CD4-positive, CD25-positive, alpha-beta regulatory T cell (primary cell): Measurements from ENCODE around the gene ARHGEF33. TPM values are rescaled to one million over a fixed set of nuclear protein-coding genes. Genes with fewer than 3 reads are reported as not detected.

Experiments
- ATAC-seq, 2 donors: fragments of 150-1000 bp; cut with Tn5 transposase; one replicate each; pipeline ENCODE4 v1.10.0; 2021; ENCODE audit warnings: low read depth in 2 of 2, moderate number of reproducible peaks in 2 of 2, moderate library complexity in 1 of 2
- DNase-seq, 3 donors: peaks; one replicate each; pipeline versions ENCODE4 v3.0.0 to v3.0.0-alpha.2; 2012 to 2022; ENCODE audit warnings: mixed read lengths in 1 of 3
- H3K27ac ChIP-seq: one replicate; pipeline ENCODE4 v1.7.0; 2013; ENCODE audit warnings: mild to moderate bottlenecking, low read length; ENCODE audit not compliant: insufficient read depth, poor library complexity, severe bottlenecking
- H3K27me3 ChIP-seq: one replicate; pipeline ENCODE4 v1.7.0; 2013; ENCODE audit warnings: low read length; ENCODE audit not compliant: control insufficient read depth, insufficient read depth
- H3K36me3 ChIP-seq: one replicate; pipeline ENCODE4 v1.7.0; 2013; ENCODE audit warnings: mild to moderate bottlenecking, low read length, moderate library complexity; ENCODE audit not compliant: control insufficient read depth, insufficient read depth
- H3K4me1 ChIP-seq: 2 replicates; pipeline ENCODE4 v1.7.0; 2013; ENCODE audit warnings: mild to moderate bottlenecking, low read length; ENCODE audit not compliant: insufficient read depth, control insufficient read depth, poor library complexity, severe bottlenecking
- H3K4me3 ChIP-seq: one replicate; pipeline ENCODE4 v1.7.0; 2013; ENCODE audit warnings: low read depth, mild to moderate bottlenecking, low read length, moderate library complexity
- H3K9me3 ChIP-seq, 2 experiments: 1 replicate in 1 of 2; 2 replicates in 1 of 2; pipeline ENCODE4 v1.7.0; 2013; ENCODE audit warnings: low read length in 2 of 2, mild to moderate bottlenecking in 1 of 2, moderate library complexity in 1 of 2; ENCODE audit not compliant: control insufficient read depth in 2 of 2
- H3K27ac Mint-ChIP-seq, 3 donors: one replicate each; pipeline ENCODE4 v1.8.0; 2020 to 2022; ENCODE audit warnings: mild to moderate bottlenecking in 3 of 3, mixed read lengths in 3 of 3, moderate library complexity in 2 of 3
- H3K27me3 Mint-ChIP-seq: one replicate; pipeline ENCODE4 v1.8.0; 2022; ENCODE audit warnings: mild to moderate bottlenecking, mixed read lengths
- H3K36me3 Mint-ChIP-seq: one replicate; pipeline ENCODE4 v1.8.0; 2020; ENCODE audit warnings: mixed read lengths
- H3K4me1 Mint-ChIP-seq, 4 donors: one replicate each; pipeline ENCODE4 v1.8.0; 2020 to 2022; ENCODE audit warnings: mixed read lengths in 4 of 4, mild to moderate bottlenecking in 1 of 4
- H3K4me3 Mint-ChIP-seq, 4 donors: one replicate each; pipeline ENCODE4 v1.8.0; 2020 to 2022; ENCODE audit warnings: mild to moderate bottlenecking in 4 of 4, mixed read lengths in 4 of 4, moderate library complexity in 3 of 4
- H3K9me3 Mint-ChIP-seq, 7 donors: one replicate each; pipeline ENCODE4 v1.8.0; 2020 to 2022; ENCODE audit warnings: mixed read lengths in 7 of 7, mild to moderate bottlenecking in 3 of 7, moderate library complexity in 2 of 7
- polyA plus RNA-seq, 4 donors: library from polyadenylated mRNA; unstranded; fragments of 300-500 nt; fragmentation: Illumina TruSeq; gene quantifications; one replicate each; pipeline ENCODE4 v1.2.3, GENCODE V29; 2021
- total RNA-seq: library from RNA; stranded (reverse); gene quantifications from one replicate; pipeline ENCODE4 v1.2.3, GENCODE V29; 2022

Gene ARHGEF33
- total and polyA plus RNA-seq, 5 donors from 2014 or later, result 0.16 TPM; not detected in 4

DNA sequence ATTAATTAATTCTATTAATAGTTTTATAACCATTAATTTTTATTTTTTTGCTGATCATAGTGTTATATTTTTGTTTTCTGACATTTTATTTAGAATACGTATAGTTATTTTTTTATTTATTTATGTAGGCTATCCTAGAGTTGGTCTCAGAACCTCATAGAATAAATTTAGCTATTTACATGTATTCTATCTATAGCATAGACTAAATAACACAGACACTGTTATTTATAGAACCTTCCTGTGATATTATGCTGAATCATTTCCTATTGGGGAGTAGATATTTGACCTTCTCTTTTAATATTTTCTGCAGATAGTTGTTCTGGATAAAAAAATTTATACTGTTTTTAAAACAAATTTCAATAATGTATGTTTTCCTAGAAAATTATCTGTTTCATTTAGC lies 20.2 kb downstream of the ARHGEF33 start:
- no peak overlapping the region for H3K4me3 Mint-ChIP-seq
- DNase-seq (no peak), ATAC-seq (no peak)
- Histone ChIP-seq H3K27me3 (no peaks in the 10 kb centered on the region), H3K4me3 (no peak overlapping the region), H3K27ac (no peak overlapping the region), H3K4me1 (peaks cover 15% of the 10 kb centered on the region), H3K9me3 (no peaks in the 10 kb centered on the region), H3K36me3 (no peaks in the 10 kb centered on the region)
- H3K36me3 Mint-ChIP-seq, result no peaks in the 10 kb centered on the region
- H3K27ac Mint-ChIP-seq, result no peak overlapping the region
- no peaks in the 10 kb centered on the region for H3K27me3 Mint-ChIP-seq
- peaks cover 7 to 17% (median 15%) of the 10 kb centered on the region in 4 donors for H3K4me1 Mint-ChIP-seq
- H3K9me3 Mint-ChIP-seq, result peaks cover 0 to 2% (median 0%) of the 10 kb centered on the region in 7 donors

DNA sequence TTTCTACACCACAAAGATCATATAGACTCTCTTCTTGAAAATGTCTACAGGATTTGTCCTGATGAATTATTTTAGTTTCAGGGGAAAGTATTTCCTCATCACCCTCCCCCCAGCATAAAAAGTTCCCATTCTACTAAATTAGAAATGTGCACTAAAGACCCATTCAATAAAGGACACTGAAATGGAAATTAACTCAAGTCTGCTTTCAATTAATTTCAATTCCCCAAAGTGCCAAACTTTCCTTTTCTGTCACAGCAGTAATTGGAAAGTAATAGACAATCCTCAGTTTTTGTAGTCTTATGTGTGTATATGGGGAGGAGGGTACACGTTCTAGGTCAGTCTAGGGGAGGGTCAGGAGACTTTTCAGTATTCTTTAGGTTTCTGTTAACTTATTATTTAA lies 21.5 kb downstream of the ARHGEF33 start:
- peaks cover 15% of the 10 kb centered on the region for H3K4me1 ChIP-seq
- H3K27me3 ChIP-seq, result no peaks in the 10 kb centered on the region
- ATAC-seq (no peak), DNase-seq (no peak)
- Mint-ChIP-seq H3K27me3 (no peaks in the 10 kb centered on the region), H3K9me3 (peaks cover 0 to 2% (median 0%) of the 10 kb centered on the region in 7 donors), H3K4me3 (no peak overlapping the region), H3K36me3 (no peaks in the 10 kb centered on the region), H3K4me1 (peaks cover 7 to 17% (median 15%) of the 10 kb centered on the region in 4 donors), H3K27ac (no peak overlapping the region)
- H3K4me3 ChIP-seq, result no peak overlapping the region
- H3K36me3 ChIP-seq, result no peaks in the 10 kb centered on the region
- no peaks in the 10 kb centered on the region for H3K9me3 ChIP-seq
- H3K27ac ChIP-seq, result no peak overlapping the region

DNA sequence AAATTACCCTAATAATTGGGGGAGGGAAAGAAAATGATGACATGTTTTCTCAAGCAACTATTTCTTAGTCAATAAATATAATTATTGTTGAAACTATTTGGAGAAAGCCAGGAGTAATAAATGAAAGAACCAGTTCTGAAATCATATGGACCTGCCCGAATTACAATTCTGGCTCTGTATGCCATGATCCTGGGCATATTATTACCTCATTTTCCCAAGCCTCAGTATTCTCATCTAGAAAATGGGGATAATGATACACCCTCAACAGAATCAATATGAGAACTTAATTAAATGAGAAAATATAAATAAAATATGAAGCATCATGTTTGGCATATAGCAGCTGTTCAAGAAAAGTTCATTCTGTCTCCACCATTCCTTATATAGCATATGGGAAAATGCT lies 22.9 kb downstream of the ARHGEF33 start:
- H3K4me3 ChIP-seq, result no peak overlapping the region
- H3K9me3 ChIP-seq, result no peaks in the 10 kb centered on the region
- peaks cover 15% of the 10 kb centered on the region for H3K4me1 ChIP-seq
- no peak overlapping the region for H3K27ac ChIP-seq
- no peaks in the 10 kb centered on the region for H3K27me3 Mint-ChIP-seq
- H3K27ac Mint-ChIP-seq, result no peak overlapping the region
- H3K4me3 Mint-ChIP-seq, result no peak overlapping the region
- peaks cover 0 to 2% (median 0%) of the 10 kb centered on the region in 7 donors for H3K9me3 Mint-ChIP-seq
- ATAC-seq (no peak), DNase-seq (no peak)
- no peaks in the 10 kb centered on the region for H3K36me3 Mint-ChIP-seq
- H3K4me1 Mint-ChIP-seq, result peaks cover 6 to 15% (median 14%) of the 10 kb centered on the region in 4 donors
- H3K27me3 ChIP-seq, result no peaks in the 10 kb centered on the region
- no peaks in the 10 kb centered on the region for H3K36me3 ChIP-seq

DNA sequence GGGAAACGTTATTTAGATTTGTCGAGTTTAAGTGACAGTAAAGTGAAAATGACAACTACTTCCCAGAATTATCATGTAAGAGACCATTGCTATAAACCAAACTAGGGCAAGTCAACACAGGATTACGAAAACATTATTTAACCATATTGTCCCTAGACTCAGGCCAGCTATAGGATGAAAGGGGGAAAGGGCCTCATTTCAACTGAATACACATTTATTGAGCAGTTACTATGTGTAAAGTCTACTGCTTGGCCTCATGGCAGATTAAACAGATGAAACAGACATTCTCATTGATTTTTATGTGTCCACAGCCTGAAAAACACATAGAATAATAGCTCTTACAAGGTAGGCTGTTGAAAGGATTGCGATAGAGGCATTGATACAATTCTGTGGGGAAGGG lies 32.7 kb downstream of the ARHGEF33 start:
- Histone ChIP-seq H3K4me1 (no peaks in the 10 kb centered on the region), H3K4me3 (no peak overlapping the region), H3K36me3 (no peaks in the 10 kb centered on the region), H3K27ac (no peak overlapping the region), H3K27me3 (no peaks in the 10 kb centered on the region), H3K9me3 (no peaks in the 10 kb centered on the region)
- H3K27me3 Mint-ChIP-seq, result peaks cover 22% of the 10 kb centered on the region
- H3K4me3 Mint-ChIP-seq, result no peak overlapping the region
- no peaks in the 10 kb centered on the region for H3K36me3 Mint-ChIP-seq
- H3K27ac Mint-ChIP-seq, result no peak overlapping the region
- H3K4me1 Mint-ChIP-seq, result no peaks in the 10 kb centered on the region
- ATAC-seq, result no peak
- no peak for DNase-seq
- H3K9me3 Mint-ChIP-seq, result peaks cover 0 to 1% (median 0%) of the 10 kb centered on the region in 7 donors

DNA sequence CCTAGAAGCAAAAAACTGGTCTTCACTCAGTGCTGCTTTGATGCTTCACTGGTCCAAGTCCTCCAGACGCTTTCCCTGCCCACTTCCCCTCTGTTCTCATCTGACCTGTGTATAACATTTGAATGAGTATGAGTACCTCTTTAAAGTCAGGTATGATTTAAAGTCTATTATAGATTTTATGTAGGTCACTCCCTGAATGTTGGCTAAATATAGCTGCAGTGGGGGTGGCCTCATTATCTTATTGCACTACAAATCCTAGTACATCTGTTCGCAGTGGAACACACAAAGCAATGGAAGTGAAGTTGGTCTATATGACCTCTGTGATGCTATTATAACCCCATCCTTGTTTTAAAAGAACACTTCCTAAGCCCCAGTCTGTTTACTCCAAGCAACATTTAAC lies 33.2 kb downstream of the ARHGEF33 start:
- Mint-ChIP-seq H3K4me1 (no peaks in the 10 kb centered on the region), H3K36me3 (no peaks in the 10 kb centered on the region), H3K27ac (no peak overlapping the region), H3K4me3 (no peak overlapping the region), H3K27me3 (peaks cover 20% of the 10 kb centered on the region), H3K9me3 (peaks cover 0 to 1% (median 0%) of the 10 kb centered on the region in 7 donors)
- no peaks in the 10 kb centered on the region for H3K27me3 ChIP-seq
- DNase-seq, result no peak
- no peaks in the 10 kb centered on the region for H3K9me3 ChIP-seq
- H3K4me3 ChIP-seq, result no peak overlapping the region
- H3K27ac ChIP-seq, result no peak overlapping the region
- H3K36me3 ChIP-seq, result no peaks in the 10 kb centered on the region
- no peak for ATAC-seq
- H3K4me1 ChIP-seq, result no peaks in the 10 kb centered on the region

DNA sequence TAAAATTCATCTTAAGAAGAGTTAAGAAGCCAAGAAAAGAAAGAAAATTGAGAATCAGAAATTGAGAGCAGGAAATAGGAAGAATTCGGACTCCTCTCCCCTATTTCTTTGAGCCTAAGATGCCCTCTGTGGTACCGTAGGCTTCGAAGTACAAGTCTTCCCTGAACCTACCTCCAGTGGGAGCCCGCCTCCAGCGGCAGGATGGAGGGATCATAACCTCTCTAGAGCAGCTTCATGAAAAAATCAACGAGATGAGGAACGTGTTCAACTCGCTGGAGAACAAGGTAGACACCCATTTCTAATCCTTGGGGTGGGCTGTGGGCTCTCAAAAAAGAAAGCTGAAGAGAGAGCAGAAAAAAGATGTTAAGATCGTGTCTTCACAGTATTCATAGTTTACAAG lies 36.3 kb downstream of the ARHGEF33 start:
- H3K9me3 ChIP-seq, result no peaks in the 10 kb centered on the region
- Mint-ChIP-seq H3K9me3 (no peaks in the 10 kb centered on the region), H3K36me3 (no peaks in the 10 kb centered on the region), H3K4me1 (no peaks in the 10 kb centered on the region), H3K27ac (no peak overlapping the region), H3K4me3 (no peak overlapping the region), H3K27me3 (peaks cover 24% of the 10 kb centered on the region)
- ATAC-seq (no peak), DNase-seq (no peak)
- H3K4me3 ChIP-seq, result no peak overlapping the region
- no peaks in the 10 kb centered on the region for H3K36me3 ChIP-seq
- no peak overlapping the region for H3K27ac ChIP-seq
- no peaks in the 10 kb centered on the region for H3K27me3 ChIP-seq
- H3K4me1 ChIP-seq, result no peaks in the 10 kb centered on the region

DNA sequence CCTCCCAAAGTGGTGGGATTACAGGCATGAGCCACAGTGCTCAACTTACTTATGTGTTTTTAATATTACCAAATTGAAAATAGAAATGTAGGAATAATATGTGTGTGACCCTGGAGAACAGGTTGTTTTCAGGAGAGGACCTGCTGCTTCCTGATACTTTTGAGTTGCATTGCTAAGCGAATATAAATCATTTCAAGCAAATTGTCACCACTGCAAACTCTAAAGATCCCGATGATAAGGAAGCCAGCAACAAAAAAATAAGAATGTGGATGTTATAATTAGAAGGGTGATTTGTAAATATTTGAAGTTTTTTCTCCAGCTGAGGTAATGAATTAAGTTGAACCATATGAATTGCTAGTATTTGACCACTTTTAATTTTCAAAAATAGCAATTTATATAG lies 40.9 kb downstream of the ARHGEF33 start:
- Histone ChIP-seq H3K36me3 (no peaks in the 10 kb centered on the region), H3K4me1 (no peaks in the 10 kb centered on the region), H3K9me3 (no peaks in the 10 kb centered on the region), H3K4me3 (no peak overlapping the region), H3K27ac (no peak overlapping the region), H3K27me3 (no peaks in the 10 kb centered on the region)
- no peaks in the 10 kb centered on the region for H3K36me3 Mint-ChIP-seq
- H3K9me3 Mint-ChIP-seq, result no peaks in the 10 kb centered on the region
- no peak overlapping the region for H3K27ac Mint-ChIP-seq
- ATAC-seq (no peak), DNase-seq (no peak)
- H3K4me1 Mint-ChIP-seq, result no peaks in the 10 kb centered on the region
- H3K27me3 Mint-ChIP-seq, result peaks cover 19% of the 10 kb centered on the region
- no peak overlapping the region for H3K4me3 Mint-ChIP-seq

DNA sequence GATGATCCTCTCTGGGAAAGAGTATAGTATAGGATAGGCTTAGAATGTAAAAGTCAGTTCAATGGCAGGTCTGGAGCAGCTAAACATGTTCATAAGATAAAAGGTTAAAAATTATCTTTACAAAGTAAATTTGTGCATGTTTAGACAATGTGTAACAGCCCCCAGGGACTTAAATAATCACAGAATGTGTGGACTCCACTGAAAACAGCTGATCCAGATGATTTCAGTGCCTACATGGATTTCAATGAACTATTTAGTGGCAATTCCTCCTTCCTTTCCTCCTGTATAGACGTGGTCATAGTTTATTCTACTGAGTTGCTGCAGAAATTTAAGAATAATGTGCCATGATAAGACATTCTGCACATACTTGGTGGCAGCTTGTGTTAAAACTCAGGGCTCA lies 42.9 kb downstream of the ARHGEF33 start:
- H3K27me3 Mint-ChIP-seq, result peaks cover 23% of the 10 kb centered on the region
- no peak for DNase-seq
- no peaks in the 10 kb centered on the region for H3K9me3 Mint-ChIP-seq
- no peaks in the 10 kb centered on the region for H3K4me1 Mint-ChIP-seq
- H3K36me3 Mint-ChIP-seq, result no peaks in the 10 kb centered on the region
- H3K4me3 Mint-ChIP-seq, result no peak overlapping the region
- no peak overlapping the region for H3K27ac ChIP-seq
- H3K4me1 ChIP-seq, result no peaks in the 10 kb centered on the region
- no peaks in the 10 kb centered on the region for H3K27me3 ChIP-seq
- H3K27ac Mint-ChIP-seq, result no peak overlapping the region
- no peaks in the 10 kb centered on the region for H3K36me3 ChIP-seq
- H3K4me3 ChIP-seq, result no peak overlapping the region
- no peaks in the 10 kb centered on the region for H3K9me3 ChIP-seq
- ATAC-seq, result no peak
